HEK293T (cell line): ENCODE measurements around the gene PERCC1.

Experiments
- CTCF ChIA-PET: fragments of 350-600 bp; formaldehyde crosslinking; extraction: SDS; loops from one replicate; lab custom pipeline; 2021; ENCODE audit warnings: antibody characterized with exemption, inconsistent platforms; lab: Yijun Ruan, JAX
- POLR2A ChIA-PET: fragments of 350-600 bp; formaldehyde crosslinking; extraction: SDS; loops from one replicate; lab custom pipeline; 2020; ENCODE audit warnings: antibody characterized with exemption, inconsistent platforms; lab: Yijun Ruan, JAX
- DNase-seq: peaks from one replicate; pipeline ENCODE4 v3.0.0; 2012; ENCODE audit warnings: mixed read lengths; ENCODE audit errors: extremely low spot score
- ARNT ChIP-seq: fragments of 450-650 bp; IDR thresholded peaks from 2 replicates; pipeline ENCODE4 v1.6.1; 2017; ENCODE audit warnings: mild to moderate bottlenecking
- BHLHE40 ChIP-seq: fragments of 450-650 bp; IDR thresholded peaks from 2 replicates; pipeline ENCODE4 v1.6.1; 2016; ENCODE audit warnings: mild to moderate bottlenecking, moderate library complexity, borderline replicate concordance
- CTBP1 ChIP-seq: fragments of 450-650 bp; IDR thresholded peaks from 2 replicates; pipeline ENCODE4 v1.6.1; 2016; ENCODE audit warnings: borderline replicate concordance
- ELF4 ChIP-seq: fragments of 450-650 bp; IDR thresholded peaks from 2 replicates; pipeline ENCODE4 v1.6.1; 2017; ENCODE audit warnings: antibody characterized with exemption
- FOXA1 ChIP-seq: fragments of 450-650 bp; IDR thresholded peaks from 2 replicates; pipeline ENCODE4 v1.6.1; 2016; ENCODE audit warnings: mild to moderate bottlenecking
- FOXK2 ChIP-seq: fragments of 450-650 bp; IDR thresholded peaks from 2 replicates; pipeline ENCODE4 v1.6.1; 2016; ENCODE audit warnings: mild to moderate bottlenecking
- FOXM1 ChIP-seq: fragments of 450-650 bp; IDR thresholded peaks from 2 replicates; pipeline ENCODE4 v1.6.1; 2017; ENCODE audit warnings: mild to moderate bottlenecking, borderline replicate concordance
- HDGF ChIP-seq: fragments of 450-650 bp; IDR thresholded peaks from 2 replicates; pipeline ENCODE4 v1.6.1; 2017; ENCODE audit warnings: antibody characterized with exemption, borderline replicate concordance
- L3MBTL2 ChIP-seq: fragments of 450-650 bp; conservative IDR thresholded peaks from 2 replicates; pipeline ENCODE4 v1.6.1; 2016; ENCODE audit warnings: mild to moderate bottlenecking
- LEF1 ChIP-seq: fragments of 450-650 bp; IDR thresholded peaks from 2 replicates; pipeline ENCODE4 v1.6.1; 2017; ENCODE audit warnings: mild to moderate bottlenecking, borderline replicate concordance
- NFRKB ChIP-seq: fragments of 450-650 bp; IDR thresholded peaks from 2 replicates; pipeline ENCODE4 v1.6.1; 2016; ENCODE audit warnings: mild to moderate bottlenecking, moderate library complexity
- PKNOX1 ChIP-seq: fragments of 450-650 bp; IDR thresholded peaks from 2 replicates; pipeline ENCODE4 v1.6.1; 2016
- SP1 ChIP-seq: fragments of 450-650 bp; IDR thresholded peaks from 2 replicates; pipeline ENCODE4 v1.6.1; 2017
- SUZ12 ChIP-seq: fragments of 450-650 bp; IDR thresholded peaks from 2 replicates; pipeline ENCODE4 v1.6.1; 2016; ENCODE audit warnings: mild to moderate bottlenecking
- TARDBP ChIP-seq: fragments of 450-650 bp; IDR thresholded peaks from 2 replicates; pipeline ENCODE4 v1.6.1; 2016
- ZNF384 ChIP-seq: fragments of 450-650 bp; IDR thresholded peaks from 2 replicates; pipeline ENCODE4 v1.6.1; 2016

Gene PERCC1

GRCh38 chr16:1434644-1435592 is 4.0 kb downstream of the PERCC1 start:
- ChIA-PET CTCF (interaction anchor here (0.6 kb wide), 2 partner anchors 69 to 71 kb away, joined by 3 read pairs; no protein-coding TSS in a partner anchor), POLR2A (no interaction called here)
- no peak for DNase-seq
- TF ChIP-seq NFRKB (no peak), FOXK2 (no peak), FOXA1 (no peak), CTBP1 (no peak), ZNF384 (no peak), SP1 (no peak), BHLHE40 (no peak), ELF4 (no peak), ARNT (no peak), TARDBP (no peak), LEF1 (no peak), FOXM1 (no peak), PKNOX1 (no peak), SUZ12 (no peak), L3MBTL2 (no peak), HDGF (no peak)

GRCh38 chr16:1435921-1436697 is 5.2 kb downstream of the PERCC1 start:
- no peak for DNase-seq
- TF ChIP-seq FOXM1 (no peak), ARNT (no peak), ELF4 (no peak), SP1 (no peak), L3MBTL2 (no peak), CTBP1 (no peak), LEF1 (no peak), ZNF384 (no peak), HDGF (no peak), FOXK2 (no peak), PKNOX1 (no peak), TARDBP (no peak), SUZ12 (no peak), FOXA1 (no peak), BHLHE40 (no peak), NFRKB (no peak)
- ChIA-PET CTCF (interaction anchor here (0.6 kb wide), 1 partner anchor 70 kb away, joined by 3 read pairs; no protein-coding TSS in a partner anchor), POLR2A (no interaction called here)

- no peak for TF ChIP-seq SUZ12
- no peak for TF ChIP-seq ZNF384
- no peak for TF ChIP-seq L3MBTL2
- TF ChIP-seq FOXA1: no peak
- no peak for TF ChIP-seq BHLHE40
- TF ChIP-seq TARDBP: no peak
- ChIA-PET CTCF (no interaction called here), POLR2A (no interaction called here)
- no peak for DNase-seq
Observed at GRCh38 chr16:1436731-1437355, 6.0 kb downstream of the PERCC1 start.

- POLR2A ChIA-PET: interaction anchor here (2.1 kb wide), 1 partner anchor 17 kb away, joined by 8 read pairs; the partner anchor contains the start of gene UQCC4
- DNase-seq: no peak
- CTCF ChIA-PET: no interaction called here
Observed at GRCh38 chr16:1437606-1438005, 6.7 kb downstream of the PERCC1 start.

More at GRCh38 chr16:1437606-1438005, 6.7 kb downstream of the PERCC1 start:
- TF ChIP-seq FOXM1 (no peak), SP1 (no peak), FOXK2 (no peak), SUZ12 (no peak), BHLHE40 (no peak), LEF1 (no peak), L3MBTL2 (no peak), ARNT (no peak), ELF4 (no peak), HDGF (no peak), NFRKB (no peak), ZNF384 (no peak), PKNOX1 (no peak), FOXA1 (no peak), CTBP1 (no peak), TARDBP (no peak)
